Pancreas (tissue), 10 donors: ENCODE measurements around the gene GATAD2B. TPM values are rescaled to one million over a fixed set of nuclear protein-coding genes. Genes with fewer than 3 reads are reported as not detected.
"Not testable (repeated sequence)": the region's sequence is repeated elsewhere in the genome, so short reads cannot be mapped to it uniquely, and the experiment has no call there.

Experiments used
- ATAC-seq, 4 donors: fragments of 200-7000 bp; cut with Tn5 transposase; one replicate each; pipeline versions ENCODE4 v1.8.0 to v1.9.1; 2020; ENCODE audit warnings: mild to moderate bottlenecking in 4 of 4, moderate library complexity in 4 of 4
- DNase-seq, 6 donors: peaks; one replicate each; pipeline ENCODE4 v3.0.0-alpha.2; 2020
- FAIRE-seq: peaks from 2 replicates; lab custom pipeline; 2012; peaks lifted over from hg19 to GRCh38; lab: Jason Lieb, UNC
- H3K27ac ChIP-seq, 4 donors: fragments of 200-600 bp; sonication (generic); 1 replicate in 3 of 4; 2 replicates in 1 of 4; pipeline versions ENCODE4 v1.5.0 to v1.8.0; 2020
- H3K27me3 ChIP-seq, 4 donors: fragments of 200-600 bp; one replicate each; pipeline ENCODE4 v1.8.0; 2021
- H3K36me3 ChIP-seq, 3 donors: fragments of 200-600 bp; sonication (generic) in 1 of 3; one replicate each; pipeline versions ENCODE4 v1.5.0 to v1.8.0; 2020 to 2021
- H3K4me1 ChIP-seq, 3 donors: fragments of 200-600 bp; one replicate each; pipeline ENCODE4 v1.8.0; 2021
- H3K4me3 ChIP-seq, 4 donors: fragments of 200-600 bp; sonication (generic) in 2 of 4; one replicate each; pipeline versions ENCODE4 v1.5.0 to v1.8.0; 2020 to 2021
- H3K9me3 ChIP-seq, 4 donors: fragments of 200-600 bp; one replicate each; pipeline ENCODE4 v1.8.0; 2021
- CTCF ChIP-seq, 4 donors: fragments of 200-600 bp; sonication (generic) in 3 of 4; IDR thresholded peaks; one replicate each; pipeline versions ENCODE4 v1.5.0 to v1.8.0; 2021; ENCODE audit warnings: antibody characterized with exemption in 4 of 4
- whole genome bisulfite sequencing, 2 donors: extraction: QIAGEN DNeasy Blood & Tissue Kit; methylation state at CpG; one replicate each; pipeline ENCODE4 v1.1.7; 2013; 5-methylcytosine and 5-hydroxymethylcytosine counted together
- intact Hi-C, 3 donors: fragments of 100-400 bp; cut with DNase I; formaldehyde crosslinking; loops; one replicate each; pipeline versions ENCODE4 v1.11.1 to v1.14.2; 2022
- polyA plus RNA-seq, 2 donors: library from polyadenylated mRNA; stranded (reverse); fragments of 200-250 nt; gene quantifications; one replicate each; pipeline ENCODE4 v1.2.3, GENCODE V29; 2013
- total RNA-seq, 6 donors: library from RNA; stranded (reverse); fragmentation: NEBNext Ultra II Directional in 4 of 6; extraction: Animal tissue kit (Norgen Biotek cat#: 25700) in 4 of 6; gene quantifications; one replicate each; pipeline versions ENCODE4 v1.2.1 to v1.2.4, GENCODE V29; 2021 to 2023
- donor health status: healthy with polysubstance abuse.
- donor health status: DM: no; HTN: no; CAD: no; lungs with moderate emphysema.
- donor health status: DM: no; HTN: no; CAD: no.
- donor health status: control.
- donor health status: control.
- donor health status: Bipolar disorder and iron deficiency.
- donor health status: DM: yes; HTN: yes; CAD: no.
- donor health status: DM: no; HTN: no; CAD: no.
- donor health status: DM: no; HTN: no; CAD: no.
- donor health status: DM: yes; HTN: yes; CAD: no.

The GATAD2B gene
- total and polyA plus RNA-seq, 8 donors, result 4.8 to 27.1 (median 16.2) TPM

- Histone ChIP-seq H3K27ac (no peak overlapping the region), H3K4me3 (no peak overlapping the region), H3K4me1 (no peaks in the 10 kb centered on the region), H3K27me3 (no peaks in the 10 kb centered on the region), H3K9me3 (no peaks in the 10 kb centered on the region), H3K36me3 (no peaks in the 10 kb centered on the region)
- ATAC-seq (no peak), DNase-seq (no peak), FAIRE-seq (no peak)
- no peak for TF ChIP-seq CTCF (IDR thresholded peaks at IDR 0.05)
- intact Hi-C loops, result no loop called here
- WGBS, 2 donors, result 96 to 100% methylated on average over 1 of the region's 1 CpG
Measured at GRCh38 chr1:153906396-153906795, 16.4 kb downstream of the GATAD2B start.

DNA sequence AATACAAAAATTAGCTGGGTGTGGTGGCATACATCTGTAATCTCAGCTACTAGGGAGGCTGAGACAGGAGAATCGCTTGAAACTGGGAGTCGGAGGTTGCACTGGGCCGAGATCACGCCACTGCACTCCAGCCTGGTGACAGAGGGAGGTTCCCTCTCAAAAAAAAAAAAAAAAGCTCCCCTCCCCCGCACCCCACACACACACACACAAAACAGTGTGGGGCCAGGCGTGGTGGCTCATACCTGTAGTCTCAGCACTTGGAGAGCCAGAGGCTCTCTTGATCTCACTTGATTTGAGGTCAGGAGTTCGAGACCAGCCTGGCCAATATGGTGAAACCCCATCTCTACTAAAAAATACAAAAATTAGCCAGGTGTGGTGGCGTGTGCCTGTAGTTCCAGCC lies 16.9 kb downstream of the GATAD2B start:
- DNase-seq, FAIRE-seq, H3K4me3 ChIP-seq, H3K9me3 ChIP-seq, ATAC-seq, intact Hi-C loops, H3K27me3 ChIP-seq, H3K27ac ChIP-seq, H3K4me1 ChIP-seq, H3K36me3 ChIP-seq: not testable (repeated sequence)
- 94 to 99% methylated on average over 8 of the region's 8 CpGs for WGBS, 2 donors

DNA sequence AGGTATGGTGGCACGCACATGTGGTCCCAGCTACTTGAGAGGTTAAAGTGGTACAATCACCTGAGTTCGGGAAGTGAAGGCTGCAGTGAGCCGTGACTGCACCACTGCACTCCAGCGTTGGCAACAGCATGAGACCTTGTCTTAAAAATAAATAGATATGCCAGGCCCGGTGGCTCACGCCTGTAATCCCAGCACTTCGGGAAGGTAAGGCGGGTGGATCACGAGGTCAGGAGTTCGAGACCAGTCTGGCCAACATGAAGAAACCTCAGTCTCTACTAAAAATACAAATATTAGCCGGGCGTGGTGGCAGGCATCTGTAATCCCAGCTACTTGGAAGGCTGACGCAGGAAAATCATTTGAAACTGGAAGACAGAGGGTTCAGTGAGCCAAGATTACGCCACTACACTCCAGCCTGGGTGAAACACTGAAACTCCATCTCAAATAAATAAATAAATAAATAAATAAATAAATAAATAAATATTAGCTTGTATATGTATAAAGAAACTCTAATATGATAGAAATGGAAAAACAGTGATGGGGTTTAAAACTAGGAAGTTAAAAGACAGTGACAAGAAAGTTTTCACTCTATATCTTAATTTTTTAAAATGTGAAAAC lies 18.8 kb downstream of the GATAD2B start:
- Histone ChIP-seq H3K4me1 (no peaks in the 10 kb centered on the region), H3K27me3 (no peaks in the 10 kb centered on the region), H3K36me3 (no peaks in the 10 kb centered on the region), H3K9me3 (no peaks in the 10 kb centered on the region), H3K4me3 (no peak overlapping the region), H3K27ac (no peak overlapping the region)
- no peak for TF ChIP-seq CTCF (IDR thresholded peaks at IDR 0.05)
- intact Hi-C loops, result no loop called here
- no peak for FAIRE-seq
- WGBS, 2 donors, result 83 to 91% methylated on average over 14 of the region's 14 CpGs
- ATAC-seq, result no peak
- no peak for DNase-seq

DNA sequence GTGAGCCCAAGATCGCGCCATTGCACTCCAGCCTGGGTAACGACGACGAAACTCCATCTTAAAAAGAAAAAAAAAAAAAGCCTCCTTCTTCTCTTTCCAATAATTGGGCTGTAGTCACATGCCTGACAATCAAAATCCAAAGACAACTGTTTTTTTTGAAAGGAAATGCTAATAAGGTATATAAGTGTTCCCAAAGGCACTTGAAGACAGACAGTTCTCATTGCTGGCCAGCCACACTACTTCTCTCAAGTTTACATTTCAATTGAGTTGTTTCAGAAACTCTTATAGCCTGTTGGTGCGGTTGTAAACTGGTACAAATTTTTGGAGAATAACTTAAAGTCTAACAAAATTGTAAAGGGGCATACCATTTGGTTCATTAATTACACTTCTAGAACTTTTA lies 23.3 kb downstream of the GATAD2B start:
- WGBS, 2 donors, result 87 to 100% methylated on average over 6 of the region's 6 CpGs
- Histone ChIP-seq H3K27ac (no peak overlapping the region), H3K4me1 (peaks cover 0 to 3% (median 0%) of the 10 kb centered on the region in 3 donors), H3K36me3 (no peaks in the 10 kb centered on the region), H3K4me3 (no peak overlapping the region), H3K9me3 (no peaks in the 10 kb centered on the region), H3K27me3 (no peaks in the 10 kb centered on the region)
- no peak for TF ChIP-seq CTCF (IDR thresholded peaks at IDR 0.05)
- DNase-seq (no peak), ATAC-seq (no peak), FAIRE-seq (no peak)
- intact Hi-C loops, result no loop called here

- H3K27me3 ChIP-seq, ATAC-seq, H3K4me1 ChIP-seq, intact Hi-C loops, H3K27ac ChIP-seq, H3K9me3 ChIP-seq, DNase-seq, H3K36me3 ChIP-seq, H3K4me3 ChIP-seq, FAIRE-seq: not testable (repeated sequence)
- WGBS, 2 donors, result 70 to 86% methylated on average over 1 of the region's 1 CpG
Measured at GRCh38 chr1:153895866-153896265, 26.9 kb downstream of the GATAD2B start.

- H3K4me3 ChIP-seq, H3K27ac ChIP-seq, intact Hi-C loops, H3K4me1 ChIP-seq, DNase-seq, H3K9me3 ChIP-seq, H3K36me3 ChIP-seq, FAIRE-seq, ATAC-seq, H3K27me3 ChIP-seq: not testable (repeated sequence)
- WGBS, 2 donors, result 97 to 99% methylated on average over 7 of the region's 7 CpGs
Measured at GRCh38 chr1:153891042-153891441, 31.7 kb downstream of the GATAD2B start.
